K562 (cell line): ENCODE results near the gene OR6F1. TPM values are rescaled to one million over a fixed set of nuclear protein-coding genes. Genes with fewer than 3 reads are reported as not detected.

Experiments used
- ATAC-seq: fragments of 200-7000 bp; cut with Tn5 transposase; 3 replicates; pipeline ENCODE4 v1.9.1; 2020; ENCODE audit warnings: moderate library complexity
- BruUV-seq: library from RNA; stranded (reverse); fragments of 400-500 nt; replicated peaks from 2 replicates; lab custom pipeline; 2021; lab: Mats Ljungman, UMichigan
- CTCF ChIA-PET: fragments of 300-600 bp; formaldehyde crosslinking; extraction: SDS; loops from one replicate; lab custom pipeline; 2021; ENCODE audit warnings: low intra/inter-chr PET ratio; lab: Yijun Ruan, JAX
- POLR2A ChIA-PET: fragments of 300-600, 350-650 bp; sonication (Branson Sonifier 250); formaldehyde crosslinking; extraction: SDS; loops from one replicate; lab custom pipeline; 2021; ENCODE audit warnings: antibody characterized with exemption, inconsistent platforms; lab: Yijun Ruan, JAX
- DNase-seq, 4 experiments: peaks; one replicate each; pipeline versions ENCODE4 v3.0.0 to v3.0.0-alpha.2; 2011 to 2018; ENCODE audit warnings: low spot score in 3 of 4, mixed read lengths in 3 of 4; ENCODE audit errors: extremely low read depth in 1 of 4
- FAIRE-seq: peaks from 2 replicates; lab custom pipeline; 2011; peaks lifted over from hg19 to GRCh38; lab: Jason Lieb, UNC
- H2AFZ ChIP-seq: 2 replicates; pipeline ENCODE4 v1.6.0; 2011; ENCODE audit warnings: low read depth, low read length, control low read depth, inconsistent platforms
- H3K27ac ChIP-seq: fragments of 200-600 bp; 3 replicates; pipeline ENCODE4 v1.8.0; 2011; ENCODE audit warnings: low read depth, mild to moderate bottlenecking, control low read depth, inconsistent platforms, low read length, moderate library complexity, mixed read lengths; ENCODE audit errors: extremely low read depth
- H3K27me3 ChIP-seq, 2 experiments: fragments of 300-600 bp in 1 of 2; 2 replicates in 1 of 2; 3 replicates in 1 of 2; pipeline versions ENCODE4 v1.6.0 to v1.8.0; 2011; ENCODE audit warnings: inconsistent platforms in 2 of 2, low read length in 2 of 2, mild to moderate bottlenecking in 1 of 2, mixed read lengths in 1 of 2, moderate library complexity in 1 of 2; ENCODE audit not compliant: control insufficient read depth in 2 of 2, insufficient read depth in 2 of 2
- H3K36me3 ChIP-seq: fragments of 300-600 bp; 3 replicates; pipeline ENCODE4 v1.8.0; 2011; ENCODE audit warnings: mild to moderate bottlenecking, low read length, inconsistent platforms; ENCODE audit not compliant: control insufficient read depth, insufficient read depth
- H3K4me1 ChIP-seq, 2 experiments: fragments of 200-600 bp in 1 of 2; replicated peaks in 1 of 2; 2 replicates in 1 of 2; 3 replicates in 1 of 2; pipeline versions ENCODE4 v1.5.1 to v1.8.0; 2011; ENCODE audit warnings: inconsistent platforms in 2 of 2, low read length in 2 of 2, mild to moderate bottlenecking in 1 of 2, mixed read lengths in 1 of 2, moderate library complexity in 1 of 2; ENCODE audit not compliant: control insufficient read depth in 2 of 2, insufficient read depth in 2 of 2
- H3K4me2 ChIP-seq: 2 replicates; pipeline ENCODE4 v1.6.1; 2011; ENCODE audit warnings: low read length, control low read depth, inconsistent platforms, mixed read lengths; ENCODE audit not compliant: insufficient read depth
- H3K4me3 ChIP-seq: fragments of 200-600 bp; sonication (generic), shearing (Covaris generic); 2 replicates; pipeline ENCODE4 v1.5.1; 2016; ENCODE audit warnings: control low read depth, inconsistent platforms
- H3K79me2 ChIP-seq: fragments of 200-600 bp; 3 replicates; pipeline ENCODE4 v1.8.0; 2011; ENCODE audit warnings: low read length, inconsistent platforms; ENCODE audit not compliant: control insufficient read depth, insufficient read depth
- H3K9ac ChIP-seq, 2 experiments: 2 replicates each; pipeline versions ENCODE4 v1.6.0 to v1.6.1; 2011; ENCODE audit warnings: low read depth in 2 of 2, low read length in 2 of 2, control low read depth in 1 of 2, inconsistent platforms in 1 of 2, mild to moderate bottlenecking in 1 of 2, mixed read lengths in 1 of 2; ENCODE audit not compliant: insufficient read depth in 1 of 2
- H3K9me1 ChIP-seq: one replicate; pipeline ENCODE4 v1.6.0; 2011; ENCODE audit warnings: inconsistent platforms, mild to moderate bottlenecking, low read length, moderate library complexity; ENCODE audit not compliant: control insufficient read depth, insufficient read depth
- H3K9me3 ChIP-seq: replicated peaks from 2 replicates; pipeline ENCODE4 v1.5.1; 2011; ENCODE audit warnings: low read depth, low read length, inconsistent platforms; ENCODE audit not compliant: control insufficient read depth, insufficient read depth
- H4K20me1 ChIP-seq: replicated peaks from 2 replicates; pipeline ENCODE4 v1.6.1; 2011; ENCODE audit warnings: low read length, inconsistent platforms, mixed read lengths; ENCODE audit not compliant: control insufficient read depth, insufficient read depth
- ERF ChIP-seq: fragments of 450-650 bp; formaldehyde crosslinking; IDR thresholded peaks from 2 replicates; pipeline ENCODE4 v1.4.0; 2020; ENCODE audit warnings: mild to moderate bottlenecking, mixed read lengths
- FOSL1 ChIP-seq: fragments of 200-800 bp; sonication (Bioruptor generic); conservative IDR thresholded peaks from 2 replicates; pipeline ENCODE4 v1.6.1; 2016; ENCODE audit warnings: missing genetic modification characterization, missing compliant biosample characterization
- FOXP4 ChIP-seq: sonication (generic); formaldehyde crosslinking; IDR thresholded peaks from 2 replicates; pipeline ENCODE4 v1.8.0; 2022; ENCODE audit warnings: mild to moderate bottlenecking, missing genetic modification reagents, borderline replicate concordance
- MTA2 ChIP-seq: fragments of 450-650 bp; IDR thresholded peaks from 2 replicates; pipeline ENCODE4 v1.6.1; 2016; ENCODE audit warnings: low read depth
- NFIC ChIP-seq: fragments of 450-650 bp; IDR thresholded peaks from 2 replicates; pipeline ENCODE4 v1.6.1; 2017; ENCODE audit warnings: mild to moderate bottlenecking, inconsistent platforms
- NONO ChIP-seq, 2 experiments: fragments of 200-400 bp in 1 of 2; fragments of 450-650 bp in 1 of 2; formaldehyde crosslinking in 1 of 2; IDR thresholded peaks; 2 replicates each; pipeline ENCODE4 v1.6.1; 2017; ENCODE audit warnings: low read depth in 2 of 2, mild to moderate bottlenecking in 2 of 2, moderate library complexity in 2 of 2, low read length in 1 of 2
- SRSF9 ChIP-seq: fragments of 200-400 bp; formaldehyde crosslinking; IDR thresholded peaks from 2 replicates; pipeline ENCODE4 v1.6.1; 2017; ENCODE audit warnings: low read depth, low read length, borderline replicate concordance
- ZNF589 ChIP-seq: fragments of 200-800 bp; sonication (Bioruptor generic); IDR thresholded peaks from 2 replicates; pipeline ENCODE4 v1.6.1; 2016; ENCODE audit warnings: low read depth, missing genetic modification characterization, missing compliant biosample characterization
- ZNF717 ChIP-seq: fragments of 250-450 bp; sonication (Bioruptor Pico); IDR thresholded peaks from 2 replicates; pipeline ENCODE4 v1.5.0; 2021
- WGBS: fragments of 100-300 bp; shearing (Covaris generic); methylation state at CpG from one replicate; pipeline ENCODE4 v1.1.6; 2016; ENCODE audit warnings: low coverage, mixed read lengths; ENCODE audit not compliant: insufficient coverage; ENCODE audit errors: missing lambda C conversion rate; 5-methylcytosine and 5-hydroxymethylcytosine counted together
- in situ Hi-C: fragments of 300-500 bp; cut with MboI; formaldehyde crosslinking; loops from 4 replicates; pipeline ENCODE4 v1.15.0; 2018; ENCODE audit warnings: inconsistent platforms, mixed read lengths
- intact Hi-C: fragments of 100-400 bp; cut with micrococcal nuclease; formaldehyde crosslinking; loops from 2 replicates; pipeline ENCODE4 v1.14.2; 2022
- polyA plus RNA-seq, 8 experiments: library from polyadenylated mRNA; depleted of rRNA in 4 of 8; stranded (reverse) in 5 of 8; unstranded in 3 of 8; fragments of >200 nt; fragmentation: Nextera tagmentation in 2 of 8; fragmentation: Illumina TruSeq in 1 of 8; extraction: Ambion mirVana in 2 of 8; extraction: Trizol in 1 of 8; gene quantifications; 2 replicates each; pipeline versions ENCODE4 v1.2.1 to v1.2.3, GENCODE V29; 2011 to 2014; ENCODE audit warnings: inconsistent platforms in 1 of 8, missing spikeins in 1 of 8
- total RNA-seq, 7 experiments: library from RNA; depleted of rRNA in 6 of 7; stranded (reverse); fragments of >200 nt in 6 of 7; fragmentation: Illumina TruSeq in 2 of 7; extraction: Trizol in 2 of 7; gene quantifications; 2 replicates each; pipeline versions ENCODE4 v1.2.1 to v1.2.3, GENCODE V29; 2011 to 2021; ENCODE audit warnings: low replicate concordance in 1 of 7

OR6F1 gene
- total and polyA plus RNA-seq, 9 of the 15 experiments (the other 6 are each of a cell fraction or from before 2014, with no cell fraction given), result not detected

GRCh38 chr1:247741756-247742155, 25.3 kb upstream of the OR6F1 start:
- H3K4me2 ChIP-seq, result no peak overlapping the region
- ChIA-PET CTCF (interaction anchor here (0.6 kb wide), 1 partner anchor 195 kb away, joined by 3 read pairs; no protein-coding TSS in a partner anchor), POLR2A (no interaction called here)
- FAIRE-seq, result no peak
- BruUV-seq, result no TSS peak
- no peaks in the 10 kb centered on the region for H3K27me3 ChIP-seq
- DNase-seq, result no peak
- no peak overlapping the region for H3K9ac ChIP-seq
- no peaks in the 10 kb centered on the region for H3K36me3 ChIP-seq
- H4K20me1 ChIP-seq, result no peaks in the 10 kb centered on the region
- H3K79me2 ChIP-seq, result no peaks in the 10 kb centered on the region
- H3K4me3 ChIP-seq, result no peak overlapping the region
- no peak for TF ChIP-seq FOSL1 (tag)
- TF ChIP-seq ZNF589 (CRISPR knock-in tag), result no peak
- no peak for TF ChIP-seq FOXP4 (CRISPR knock-in tag)
- TF ChIP-seq NONO (IDR thresholded peaks at IDR 0.05; ENCODE audit: low read depth in 2 of 2, low read length in 1 of 2), result no peak
- TF ChIP-seq ERF, result no peak
- TF ChIP-seq SRSF9, result no peak
- no peak for TF ChIP-seq MTA2
- no peak for TF ChIP-seq ZNF717
- no peak for TF ChIP-seq NFIC
- ATAC-seq, result no peak
- H3K9me3 ChIP-seq, result no peaks in the 10 kb centered on the region
- 1% methylated on average over 5 of the region's 5 CpGs for WGBS
- no peaks in the 10 kb centered on the region for H3K9me1 ChIP-seq
- H3K4me1 ChIP-seq, result no peaks in the 10 kb centered on the region
- no peak overlapping the region for H2AFZ ChIP-seq
- intact Hi-C loops, result no loop called here
- in situ Hi-C loops, result no loop called here
- H3K27ac ChIP-seq, result no peak overlapping the region
